CD4-positive, alpha-beta T cell treated with Interferon alpha-2 for 1 hour (primary cell): ENCODE measurements around the gene RBM3.
"Not testable (repeated sequence)": the region's sequence is repeated elsewhere in the genome, so short reads cannot be mapped to it uniquely, and the experiment has no call there.

Experiments used
- DNase-seq, 2 donors: peaks; one replicate each; pipeline ENCODE4 v3.0.0-alpha.2; 2020 to 2022

The RBM3 gene

DNA sequence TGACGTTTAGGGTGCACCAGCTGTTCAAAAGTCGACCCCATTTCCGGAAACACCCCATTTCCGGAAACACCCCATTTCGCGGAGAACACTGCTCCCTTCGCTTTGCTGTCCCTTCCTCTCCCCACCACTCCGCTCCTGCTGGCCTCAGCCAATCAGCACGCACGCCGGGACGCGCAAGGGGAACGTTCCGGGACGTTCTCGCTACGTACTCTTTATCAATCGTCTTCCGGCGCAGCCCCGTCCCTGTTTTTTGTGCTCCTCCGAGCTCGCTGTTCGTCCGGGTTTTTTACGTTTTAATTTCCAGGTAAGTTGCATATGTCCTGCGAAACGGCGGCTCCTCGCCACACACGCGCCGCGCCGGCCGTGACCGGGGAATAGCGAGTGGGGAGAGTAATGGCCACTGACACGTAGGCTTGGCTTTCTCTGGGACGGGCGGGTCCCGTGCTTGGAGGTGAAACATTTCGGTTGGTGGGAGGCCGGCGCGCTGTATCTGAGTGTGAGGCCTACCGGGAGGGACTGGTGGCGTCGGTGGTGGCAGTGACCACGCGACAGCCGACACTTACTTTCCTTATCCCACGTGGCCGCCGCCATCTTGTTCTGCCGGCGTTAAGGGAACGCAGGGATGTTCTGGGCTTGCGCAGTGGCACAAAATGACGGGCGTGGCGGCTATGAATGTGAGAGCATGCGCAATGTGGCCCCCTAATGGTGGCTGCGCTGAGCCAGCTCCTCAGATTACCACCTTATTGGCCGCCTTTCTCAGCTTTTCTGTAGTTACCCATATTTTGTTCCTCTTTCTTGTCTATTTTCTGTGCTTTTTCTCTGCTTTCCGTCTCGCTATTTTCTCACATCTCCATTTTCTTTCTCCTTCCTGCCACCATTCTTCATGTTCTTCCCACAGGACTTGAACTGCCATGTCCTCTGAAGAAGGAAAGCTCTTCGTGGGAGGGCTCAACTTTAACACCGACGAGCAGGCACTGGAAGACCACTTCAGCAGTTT is at the start of gene RBM3:
Gene RBM3 (plus strand): TSS at position 215 of the 997 bp plus-strand sequence. CDS start 697 bp downstream, at position 912.
- peak; percentile 96 for DNase-seq

DNA sequence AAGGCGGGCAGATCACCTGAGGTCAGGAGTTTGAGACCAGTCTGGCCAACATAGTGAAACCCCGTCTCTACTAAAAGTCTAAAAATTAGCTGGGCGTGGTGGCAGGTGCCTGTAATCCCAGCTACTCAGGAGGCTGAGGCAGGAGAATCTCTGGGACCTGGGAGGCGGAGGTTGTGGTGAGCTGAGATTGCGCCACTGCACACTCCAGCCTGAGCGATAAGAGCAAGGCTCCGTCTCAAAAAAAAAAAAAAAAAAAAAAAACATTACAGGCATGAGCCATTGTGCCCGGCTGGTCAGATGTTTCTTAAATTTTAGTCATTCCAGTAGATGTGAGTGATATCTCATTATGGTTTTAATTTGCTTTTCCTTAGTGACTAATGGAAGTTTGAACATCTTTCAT is 48.4 kb upstream of the RBM3 start:
- not testable (repeated sequence) for DNase-seq

- no peak for DNase-seq
Observed at GRCh38 chrX:48530736-48531135, 43.5 kb upstream of the RBM3 start.

- peak in 1 of 2 donors; percentile 45 for DNase-seq
Observed at GRCh38 chrX:48531358-48531959, 42.8 kb upstream of the RBM3 start.

DNA sequence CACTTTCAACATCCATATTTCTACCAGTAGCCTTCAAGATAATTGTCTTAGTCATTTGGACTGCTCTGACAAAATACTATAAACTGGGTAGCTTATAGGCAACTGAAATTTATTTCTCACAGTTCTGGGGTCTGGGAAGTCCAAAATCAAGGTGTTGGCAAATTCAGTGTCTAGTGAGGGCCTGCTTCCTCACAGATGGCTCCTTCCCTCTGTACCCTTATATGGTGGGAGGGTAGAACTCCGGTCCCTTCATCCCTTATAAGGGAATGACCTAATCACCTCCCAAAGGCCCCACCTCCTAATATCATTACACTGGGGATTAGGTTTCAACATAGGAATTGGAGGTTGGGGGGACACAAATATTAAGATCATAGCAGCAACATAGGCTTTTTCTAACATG is 42.1 kb upstream of the RBM3 start:
- DNase-seq, result no peak

DNA sequence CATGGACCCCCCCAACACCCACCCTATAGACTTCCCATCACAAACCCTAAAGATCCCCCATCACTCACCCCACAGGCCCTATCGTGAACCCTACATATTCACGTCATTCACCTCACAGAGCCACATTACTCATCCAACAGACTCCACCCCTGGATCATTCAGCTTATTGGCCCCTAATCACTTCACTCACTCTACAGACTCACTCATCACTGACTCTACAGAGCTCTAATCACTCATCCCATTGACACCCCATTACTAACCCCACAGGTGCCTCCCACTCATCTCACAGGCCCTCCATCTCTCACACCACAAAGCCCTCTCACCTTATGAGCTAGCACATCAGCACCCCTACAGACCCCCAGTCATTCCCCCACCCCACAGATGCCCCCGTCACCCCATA is 41.1 kb upstream of the RBM3 start:
- no peak for DNase-seq

DNA sequence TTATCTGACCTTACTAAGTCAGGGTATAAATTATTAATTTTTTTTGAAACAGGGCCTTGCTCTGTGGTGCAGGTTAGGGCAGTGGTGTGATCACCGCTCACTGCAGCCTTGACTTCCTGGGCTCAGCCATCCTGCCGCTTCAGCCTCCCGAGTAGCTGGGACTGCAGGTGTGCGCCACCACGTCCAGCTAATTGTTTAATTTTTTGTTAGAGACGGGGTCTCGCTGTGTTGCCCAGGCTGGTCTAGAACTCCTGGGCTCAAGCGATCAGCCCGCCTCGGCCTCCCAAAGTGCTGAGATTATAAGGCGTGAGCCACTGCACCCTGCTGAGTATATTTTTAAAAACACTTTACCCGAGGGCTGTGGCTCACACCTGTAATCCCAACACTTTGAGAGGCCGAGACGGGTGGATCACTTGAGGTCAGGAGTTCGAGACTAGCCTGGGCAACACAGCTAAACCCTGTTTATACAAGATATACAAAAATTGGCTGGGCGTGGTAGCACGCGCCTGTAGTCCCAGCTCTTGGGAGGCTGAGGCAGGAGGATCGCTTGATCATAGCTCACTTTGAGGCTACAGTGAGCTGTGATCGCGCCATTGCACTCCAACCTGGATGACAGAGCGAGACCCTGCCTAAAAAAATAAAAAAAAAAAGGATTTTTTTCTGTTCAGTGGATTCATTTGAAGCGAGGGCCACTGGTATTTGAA is 35.5 kb upstream of the RBM3 start:
- DNase-seq, result no peak

DNA sequence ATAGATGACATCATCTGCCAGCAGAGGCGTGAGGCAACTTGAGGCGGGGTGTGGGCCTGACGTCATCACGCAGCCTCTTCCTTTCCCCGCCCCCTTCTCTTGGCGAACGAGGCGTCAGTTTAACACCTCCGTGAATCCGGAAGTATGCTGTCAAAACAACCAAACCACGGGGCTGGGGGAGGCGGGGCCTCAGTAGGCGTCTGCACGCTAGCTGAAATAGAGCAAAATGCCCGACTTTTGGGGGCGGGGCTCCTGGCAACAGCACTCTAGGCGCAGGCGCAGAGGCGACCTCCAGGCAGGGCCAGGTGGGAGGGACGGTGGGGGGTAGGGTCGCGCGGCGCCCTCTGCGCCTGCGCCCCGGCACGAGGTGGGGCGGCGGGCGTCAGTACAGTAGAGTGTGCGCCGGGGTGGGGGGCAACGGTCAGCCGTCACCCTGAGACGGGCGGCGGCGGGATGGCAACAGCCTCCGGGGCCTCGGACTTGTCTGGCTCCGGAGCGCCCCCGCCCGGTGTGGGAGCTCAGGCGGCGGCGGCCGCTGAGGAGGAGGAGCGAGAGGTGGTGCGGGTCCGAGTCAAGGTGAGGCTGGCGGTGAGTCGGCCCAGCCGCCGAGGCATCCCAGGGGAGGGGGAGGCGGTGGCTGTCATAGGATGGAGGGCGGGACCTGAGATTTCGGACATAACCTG is 34.8 kb upstream of the RBM3 start, which contains the start of gene TBC1D25:
Gene TBC1D25 (plus strand): TSS at position 370 of the 683 bp plus-strand sequence. CDS start 84 bp downstream, at position 454.
- DNase-seq, result peak; percentile 98 to 99

GRCh38 chrX:48540028-48540375 is 34.3 kb upstream of the RBM3 start:
- peak; percentile 68 to 76 for DNase-seq

GRCh38 chrX:48540480-48540879 is 33.8 kb upstream of the RBM3 start:
- peak in 1 of 2 donors; percentile 19 for DNase-seq

GRCh38 chrX:48541140-48541814 is 33.0 kb upstream of the RBM3 start:
- no peak for DNase-seq

GRCh38 chrX:48548871-48549270 is 25.4 kb upstream of the RBM3 start:
- no peak for DNase-seq

GRCh38 chrX:48555731-48556325 is 18.5 kb upstream of the RBM3 start:
- DNase-seq, result not testable (repeated sequence)

GRCh38 chrX:48558271-48558670 is 16.0 kb upstream of the RBM3 start:
- no peak for DNase-seq

DNA sequence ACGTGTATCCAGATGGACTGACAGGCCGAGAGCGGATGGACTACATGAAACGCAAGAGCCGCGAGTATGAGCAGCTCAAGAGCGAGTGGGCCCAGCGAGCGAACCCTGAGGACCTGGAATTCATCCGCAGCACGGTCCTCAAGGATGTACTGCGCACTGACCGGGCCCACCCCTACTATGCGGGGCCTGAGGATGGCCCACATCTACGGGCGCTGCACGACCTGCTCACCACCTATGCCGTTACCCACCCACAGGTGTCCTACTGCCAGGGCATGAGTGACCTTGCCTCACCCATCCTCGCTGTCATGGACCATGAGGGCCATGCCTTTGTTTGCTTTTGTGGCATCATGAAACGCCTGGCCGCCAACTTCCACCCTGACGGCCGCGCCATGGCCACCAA is 14.6 kb upstream of the RBM3 start:
- DNase-seq, result no peak

DNA sequence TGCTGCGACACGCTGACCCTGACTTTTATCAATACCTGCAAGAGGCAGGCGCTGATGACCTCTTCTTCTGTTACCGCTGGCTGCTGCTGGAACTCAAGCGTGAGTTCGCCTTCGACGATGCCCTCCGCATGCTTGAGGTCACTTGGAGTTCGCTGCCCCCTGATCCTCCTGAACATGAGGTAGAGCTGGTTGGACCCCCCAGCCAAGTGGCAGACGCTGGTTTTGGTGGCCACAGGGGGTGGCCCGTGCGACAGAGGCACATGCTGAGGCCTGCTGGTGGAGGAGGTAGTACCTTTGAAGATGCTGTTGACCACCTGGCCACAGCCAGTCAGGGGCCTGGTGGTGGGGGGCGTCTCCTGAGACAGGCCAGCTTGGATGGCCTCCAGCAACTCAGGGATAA is 14.2 kb upstream of the RBM3 start:
- no peak for DNase-seq

- DNase-seq, result no peak
Observed at GRCh38 chrX:48560681-48561080, 13.6 kb upstream of the RBM3 start.

DNA sequence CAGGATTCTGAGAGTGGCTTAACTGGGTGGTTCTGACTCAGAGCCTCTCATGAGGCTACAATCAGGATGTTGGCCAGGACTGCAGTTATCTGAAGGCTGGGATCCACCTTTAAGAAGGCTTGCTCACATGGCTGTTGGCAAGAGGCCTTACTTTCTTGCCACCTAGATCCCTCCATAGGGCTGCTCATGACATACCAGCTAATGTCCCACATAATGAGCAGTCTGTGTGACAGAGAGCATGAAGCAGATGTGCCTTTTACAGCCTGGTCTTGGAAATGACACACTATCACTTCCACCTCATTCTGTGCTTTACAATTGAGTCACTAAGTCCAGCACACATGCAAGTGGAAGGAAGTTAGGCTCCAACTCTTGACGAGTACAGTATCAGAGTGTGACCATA is 4.3 kb upstream of the RBM3 start:
- DNase-seq, result no peak

DNA sequence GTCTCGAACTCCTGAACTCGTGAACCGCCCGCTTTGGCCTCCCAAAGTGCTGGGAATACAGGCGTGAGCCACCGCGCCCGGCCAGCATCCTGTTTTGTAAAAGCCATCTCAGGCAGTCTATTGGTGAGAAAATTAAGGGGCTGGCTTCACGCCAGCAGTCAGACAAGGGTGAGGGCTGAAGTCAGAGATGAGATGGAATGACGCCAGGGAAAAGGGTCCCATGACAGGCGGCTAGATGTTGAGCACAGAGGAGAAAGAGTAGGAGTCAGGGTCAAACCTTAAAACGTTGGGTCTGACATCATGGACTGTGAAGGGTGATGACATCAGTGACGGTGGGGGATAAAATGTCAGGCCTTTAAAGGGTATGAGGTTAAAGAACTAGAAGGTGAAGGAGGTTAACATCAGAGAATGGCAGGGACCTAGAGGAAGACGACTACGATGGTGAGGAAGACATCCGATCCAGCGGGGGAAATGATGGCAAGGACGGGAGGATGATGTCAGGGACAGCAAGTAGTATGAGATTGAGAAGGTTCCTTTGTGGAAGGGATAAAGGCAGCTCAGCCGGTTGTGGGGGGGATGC is 504 bp upstream of the RBM3 start:
- no peak for DNase-seq

- DNase-seq, result no peak
Observed at GRCh38 chrX:48575642-48576041, 1.4 kb downstream of the RBM3 start.

GRCh38 chrX:48576108-48576507 is 1.8 kb downstream of the RBM3 start:
- DNase-seq, result no peak
